ENCODE results near the gene ZNF296. TPM values are rescaled to one million over a fixed set of nuclear protein-coding genes. Genes with fewer than 3 reads are reported as not detected.

The ZNF296 gene
- total RNA-seq, 2 donors from 2014 or later = 2.1 to 8.5 TPM

DNA sequence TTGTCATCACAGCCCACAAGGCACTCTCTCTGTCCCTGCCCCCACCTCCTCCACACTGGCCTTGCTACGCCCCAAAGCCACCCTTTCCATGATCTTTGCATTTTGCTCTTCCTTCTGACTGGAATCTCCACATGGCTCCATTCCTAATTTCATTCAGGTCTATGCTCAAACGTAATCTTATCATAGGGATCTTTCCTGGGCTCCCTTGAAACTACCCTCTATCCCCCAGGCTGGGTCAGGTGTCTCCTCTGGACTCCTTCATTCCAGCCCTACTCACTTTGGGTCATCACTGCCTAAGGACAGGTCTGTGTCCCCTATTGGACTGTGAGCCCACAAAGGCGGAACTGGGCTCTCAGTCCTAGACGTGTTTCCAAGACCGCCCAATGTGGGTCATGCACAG lies 5.9 kb upstream of the ZNF296 start:
- Mint-ChIP-seq H3K36me3 (ENCODE audit: low read depth) (peaks cover 39% of the 10 kb centered on the region), H3K27me3 (ENCODE audit: insufficient read depth) (no peaks in the 10 kb centered on the region), H3K4me1 (peaks cover 29% of the 10 kb centered on the region), H3K27ac (peak overlapping the region; percentile 5), H3K9me3 (no peaks in the 10 kb centered on the region), H3K4me3 (peak overlapping the region; percentile 99)
- no peak overlapping the region for H3K4me3 ChIP-seq (ENCODE audit: low read length)
- no peak for DNase-seq
- no peaks in the 10 kb centered on the region for H3K9me3 ChIP-seq (ENCODE audit: control insufficient read depth, low read length)
- no peak overlapping the region for H3K9ac ChIP-seq (ENCODE audit: extremely low read depth, low read length, poor library complexity, severe bottlenecking)
- peaks cover 38% of the 10 kb centered on the region for H3K36me3 ChIP-seq (ENCODE audit: control insufficient read depth, insufficient read depth, low read length)
- H3K4me1 ChIP-seq (ENCODE audit: control insufficient read depth, insufficient read depth, low read length) = no peaks in the 10 kb centered on the region
- TF ChIP-seq, protein P1, sequence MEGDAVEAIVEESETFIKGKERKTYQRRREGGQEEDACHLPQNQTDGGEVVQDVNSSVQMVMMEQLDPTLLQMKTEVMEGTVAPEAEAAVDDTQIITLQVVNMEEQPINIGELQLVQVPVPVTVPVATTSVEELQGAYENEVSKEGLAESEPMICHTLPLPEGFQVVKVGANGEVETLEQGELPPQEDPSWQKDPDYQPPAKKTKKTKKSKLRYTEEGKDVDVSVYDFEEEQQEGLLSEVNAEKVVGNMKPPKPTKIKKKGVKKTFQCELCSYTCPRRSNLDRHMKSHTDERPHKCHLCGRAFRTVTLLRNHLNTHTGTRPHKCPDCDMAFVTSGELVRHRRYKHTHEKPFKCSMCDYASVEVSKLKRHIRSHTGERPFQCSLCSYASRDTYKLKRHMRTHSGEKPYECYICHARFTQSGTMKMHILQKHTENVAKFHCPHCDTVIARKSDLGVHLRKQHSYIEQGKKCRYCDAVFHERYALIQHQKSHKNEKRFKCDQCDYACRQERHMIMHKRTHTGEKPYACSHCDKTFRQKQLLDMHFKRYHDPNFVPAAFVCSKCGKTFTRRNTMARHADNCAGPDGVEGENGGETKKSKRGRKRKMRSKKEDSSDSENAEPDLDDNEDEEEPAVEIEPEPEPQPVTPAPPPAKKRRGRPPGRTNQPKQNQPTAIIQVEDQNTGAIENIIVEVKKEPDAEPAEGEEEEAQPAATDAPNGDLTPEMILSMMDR (conservative IDR thresholded peaks at IDR 0.05) = no peak
- WGBS, 2 experiments (ENCODE audit: insufficient coverage in 1 of 2, insufficient read length in 1 of 2) = 96 to 97% methylated on average over 5 of the region's 5 CpGs
- H3K27ac ChIP-seq (ENCODE audit: low read depth, low read length) = no peak overlapping the region
- H3K27me3 ChIP-seq (ENCODE audit: control insufficient read depth, insufficient read depth, low read length, poor library complexity, severe bottlenecking) = no peaks in the 10 kb centered on the region

DNA sequence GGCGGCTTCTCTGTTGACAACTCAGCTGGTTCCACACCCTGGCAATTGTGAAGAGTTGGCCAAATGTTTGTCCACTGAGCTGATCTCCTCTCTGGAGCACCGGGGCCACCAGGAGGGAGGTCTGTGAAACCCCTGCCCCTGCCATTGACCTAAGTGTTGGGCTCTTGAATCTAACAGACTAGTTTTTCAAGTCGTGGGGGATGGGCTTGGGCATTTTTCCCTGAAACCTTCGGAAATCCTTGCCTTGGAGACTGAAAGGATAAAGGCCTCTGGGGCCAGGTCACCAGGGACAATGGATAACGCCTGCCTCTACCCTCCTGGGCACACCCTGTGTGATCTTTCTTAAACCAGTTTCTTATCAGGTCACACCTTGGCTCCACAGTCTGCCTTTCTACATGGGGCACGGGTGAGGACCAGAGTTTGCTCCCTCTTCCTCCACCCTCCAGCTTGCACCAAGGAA lies 3.7 kb upstream of the ZNF296 start:
- H3K36me3 Mint-ChIP-seq (ENCODE audit: low read depth) = peaks cover 21% of the 10 kb centered on the region
- peak; percentile 89 for DNase-seq
- H3K4me3 ChIP-seq (ENCODE audit: low read length) = peak overlapping the region; percentile 99
- no peaks in the 10 kb centered on the region for H3K27me3 Mint-ChIP-seq (ENCODE audit: insufficient read depth)
- H3K27me3 ChIP-seq (ENCODE audit: control insufficient read depth, insufficient read depth, low read length, poor library complexity, severe bottlenecking) = no peaks in the 10 kb centered on the region
- H3K4me1 Mint-ChIP-seq = peaks cover 29% of the 10 kb centered on the region
- peak overlapping the region; percentile 98 for H3K9ac ChIP-seq (ENCODE audit: extremely low read depth, low read length, poor library complexity, severe bottlenecking)
- H3K9me3 Mint-ChIP-seq = no peaks in the 10 kb centered on the region
- peak overlapping the region; percentile 99 for H3K27ac Mint-ChIP-seq
- peaks cover 23% of the 10 kb centered on the region for H3K36me3 ChIP-seq (ENCODE audit: control insufficient read depth, insufficient read depth, low read length)
- TF ChIP-seq, protein P1 (conservative IDR thresholded peaks at IDR 0.05) = no peak
- peak overlapping the region; percentile 71 for H3K27ac ChIP-seq (ENCODE audit: low read depth, low read length)
- H3K9me3 ChIP-seq (ENCODE audit: control insufficient read depth, low read length) = no peaks in the 10 kb centered on the region
- H3K4me3 Mint-ChIP-seq = peak overlapping the region; percentile 99
- peaks cover 6% of the 10 kb centered on the region for H3K4me1 ChIP-seq (ENCODE audit: control insufficient read depth, insufficient read depth, low read length)
- 0 to 1% methylated on average over 5 to 6 of the region's 6 CpGs for WGBS, 2 experiments (ENCODE audit: insufficient coverage in 1 of 2, insufficient read length in 1 of 2)

DNA sequence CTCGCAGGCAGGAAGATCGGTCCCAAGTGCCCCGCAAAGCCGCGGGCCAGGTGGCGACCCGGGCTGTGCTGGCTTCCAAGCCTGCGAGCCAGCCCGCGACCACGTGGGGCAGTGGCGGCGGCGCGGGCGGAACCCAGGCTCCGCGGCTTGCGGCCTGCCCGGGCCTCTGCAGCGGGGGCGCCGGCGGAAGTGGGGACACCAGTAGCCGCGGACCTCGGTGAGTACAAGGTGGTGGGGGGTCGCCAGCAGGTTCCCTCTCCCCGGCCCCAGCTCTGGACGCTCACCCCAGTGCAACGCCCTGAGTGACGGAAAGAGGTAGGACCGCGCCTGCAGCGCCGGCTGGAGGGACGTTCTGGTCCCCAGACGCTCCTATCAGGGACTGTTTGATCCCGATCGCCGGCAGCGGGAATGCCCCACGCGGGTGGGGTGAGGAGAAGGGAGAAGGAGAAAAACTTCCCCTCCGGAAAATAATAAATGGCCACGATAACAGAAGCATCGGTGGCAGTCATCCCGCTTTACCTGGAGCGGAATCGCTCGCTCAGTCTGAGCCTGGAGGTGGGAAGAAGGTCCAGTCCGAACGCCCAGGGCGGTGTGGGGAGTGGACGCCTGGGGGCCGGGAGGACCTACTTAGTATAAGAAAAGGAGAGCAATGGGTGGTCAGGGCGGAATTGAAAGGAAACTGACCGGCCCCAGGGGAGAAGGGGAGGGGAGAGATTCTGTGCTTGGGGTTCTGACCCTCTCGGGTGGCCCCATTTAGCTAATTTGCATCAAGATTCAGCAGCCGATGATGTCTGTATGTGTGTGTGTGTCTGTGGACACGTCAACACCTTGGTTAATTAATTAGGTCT lies 3.0 kb upstream of the ZNF296 start, which contains the start of gene GEMIN7:
Gene GEMIN7 (plus strand): TSS at position 198 of the 848 bp plus-strand sequence. CDS start 10,855 bp downstream, outside the sequence.
- TF ChIP-seq, protein P1 (conservative IDR thresholded peaks at IDR 0.05) = peak; percentile 14
- Histone ChIP-seq H3K9me3 (ENCODE audit: control insufficient read depth, low read length) (no peaks in the 10 kb centered on the region), H3K36me3 (ENCODE audit: control insufficient read depth, insufficient read depth, low read length) (peaks cover 20% of the 10 kb centered on the region), H3K27ac (ENCODE audit: low read depth, low read length) (peak within 1 kb of the TSS; percentile 71), H3K4me1 (ENCODE audit: control insufficient read depth, insufficient read depth, low read length) (peaks cover 10% of the 10 kb centered on the region), H3K4me3 (ENCODE audit: low read length) (peak within 1 kb of the TSS; percentile 99), H3K27me3 (ENCODE audit: control insufficient read depth, insufficient read depth, low read length, poor library complexity, severe bottlenecking) (no peaks in the 10 kb centered on the region), H3K9ac (ENCODE audit: extremely low read depth, low read length, poor library complexity, severe bottlenecking) (peak within 1 kb of the TSS; percentile 98)
- Mint-ChIP-seq H3K9me3 (no peaks in the 10 kb centered on the region), H3K27me3 (ENCODE audit: insufficient read depth) (no peaks in the 10 kb centered on the region), H3K4me3 (peak within 1 kb of the TSS; percentile 99), H3K36me3 (ENCODE audit: low read depth) (peaks cover 25% of the 10 kb centered on the region), H3K27ac (peak within 1 kb of the TSS; percentile 99), H3K4me1 (peaks cover 35% of the 10 kb centered on the region)
- peak; percentile 94 for DNase-seq
- WGBS, 2 experiments (ENCODE audit: insufficient coverage in 1 of 2, insufficient read length in 1 of 2) = 0 to 1% methylated on average over 17 to 61 of the region's 61 CpGs
